HG02588 (cell line): ENCODE results near the gene TGFBI.
A peak's percentile ranks its signal among the peaks of the same experiment; 100 is the strongest.

Source experiments
- ATAC-seq: cut with Tn5 transposase; IDR thresholded peaks from one replicate; pipeline ENCODE4 v1.9.1; 2021; ENCODE audit warnings: mild to moderate bottlenecking, moderate library complexity; ENCODE audit not compliant: unreplicated experiment

TGFBI gene

GRCh38 chr5:136086783-136087566 lies 58.2 kb downstream of the TGFBI start:
- no peak for ATAC-seq

DNA sequence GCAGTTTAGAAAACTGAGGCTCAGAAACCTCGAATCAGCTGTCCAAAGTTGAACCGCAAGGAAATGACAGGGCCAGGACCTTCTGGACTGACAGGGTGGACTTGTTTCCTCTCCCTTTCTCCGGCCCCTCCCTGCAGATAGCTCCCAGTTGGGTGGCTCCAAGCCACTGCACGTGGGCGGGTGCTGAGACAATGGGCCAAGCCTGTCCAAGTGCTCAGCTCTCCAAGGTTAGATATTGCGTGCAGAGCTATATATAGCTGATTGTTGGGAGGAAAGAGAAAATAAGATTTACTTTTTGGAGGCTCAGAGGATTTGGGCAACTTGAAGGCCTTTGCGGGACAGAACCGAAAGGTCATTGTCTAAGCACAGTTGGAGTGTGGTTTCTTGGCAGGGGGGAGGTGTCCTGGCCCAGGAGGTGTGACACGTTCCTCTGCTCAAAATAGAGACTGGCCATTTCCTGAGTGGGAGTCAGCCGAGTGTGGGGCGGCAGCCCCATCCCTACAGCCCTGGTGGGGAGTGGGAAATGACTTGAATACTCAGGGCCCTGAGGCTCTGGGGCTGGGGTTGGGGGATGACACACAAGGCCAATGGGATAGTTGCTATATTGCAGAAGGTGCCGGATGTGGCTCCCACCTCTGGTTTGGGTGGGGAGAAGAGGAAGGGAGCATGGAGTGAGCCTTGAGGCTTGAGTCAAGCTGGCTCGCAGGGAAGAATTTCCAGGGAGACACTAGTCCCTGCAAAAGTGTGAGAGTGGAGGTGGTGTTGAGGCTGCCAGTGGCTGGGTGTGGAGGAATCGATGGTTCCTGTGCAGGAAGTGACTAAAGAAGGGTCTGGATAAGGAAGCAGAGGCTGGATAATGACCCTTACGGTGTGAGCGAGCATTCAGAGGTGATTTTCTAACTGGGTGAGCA lies 59.4 kb downstream of the TGFBI start:
- ATAC-seq, result no peak

GRCh38 chr5:136089791-136090190 lies 61.0 kb downstream of the TGFBI start:
- no peak for ATAC-seq

- ATAC-seq, result no peak
Observed at GRCh38 chr5:136090319-136090718, 61.5 kb downstream of the TGFBI start.

DNA sequence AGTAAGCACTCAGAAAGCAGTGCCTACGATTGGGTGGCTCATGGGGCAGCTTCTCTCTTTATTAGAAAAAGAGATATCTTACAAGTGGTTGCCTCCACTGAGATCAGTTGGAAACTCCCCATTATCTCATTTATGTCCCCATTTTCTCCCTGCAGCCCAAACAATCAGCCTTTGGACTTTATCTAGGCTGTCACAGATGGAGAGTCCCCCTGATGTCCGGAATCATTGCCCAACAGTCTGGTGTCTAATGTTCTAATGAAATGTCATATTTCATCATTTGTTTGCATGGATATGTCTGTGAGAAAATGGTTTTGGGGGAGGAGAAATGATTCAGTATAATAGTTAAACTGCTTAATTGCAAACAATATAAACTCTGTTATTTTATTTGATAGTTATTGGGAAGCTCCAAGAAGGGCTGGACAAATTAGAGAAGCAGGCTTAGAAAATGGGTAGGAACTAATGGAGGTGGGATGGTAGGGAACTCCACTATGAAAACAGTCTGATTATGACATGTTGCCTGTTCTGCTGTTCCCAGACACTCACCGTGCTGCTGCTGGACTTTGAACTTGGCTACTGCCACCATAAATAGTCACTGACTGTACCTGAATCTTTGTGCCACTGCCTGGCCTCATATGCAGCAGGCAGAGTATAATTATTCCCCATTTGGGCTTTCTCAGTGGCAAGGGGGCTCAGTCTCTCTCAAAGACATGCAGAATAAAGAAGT lies 65.6 kb downstream of the TGFBI start:
- ATAC-seq, result no peak

GRCh38 chr5:136094913-136095641 lies 66.3 kb downstream of the TGFBI start:
- ATAC-seq, result no peak

GRCh38 chr5:136098176-136098575 lies 69.4 kb downstream of the TGFBI start:
- no peak for ATAC-seq

- no peak for ATAC-seq
Observed at GRCh38 chr5:136099870-136100269, 71.1 kb downstream of the TGFBI start.

DNA sequence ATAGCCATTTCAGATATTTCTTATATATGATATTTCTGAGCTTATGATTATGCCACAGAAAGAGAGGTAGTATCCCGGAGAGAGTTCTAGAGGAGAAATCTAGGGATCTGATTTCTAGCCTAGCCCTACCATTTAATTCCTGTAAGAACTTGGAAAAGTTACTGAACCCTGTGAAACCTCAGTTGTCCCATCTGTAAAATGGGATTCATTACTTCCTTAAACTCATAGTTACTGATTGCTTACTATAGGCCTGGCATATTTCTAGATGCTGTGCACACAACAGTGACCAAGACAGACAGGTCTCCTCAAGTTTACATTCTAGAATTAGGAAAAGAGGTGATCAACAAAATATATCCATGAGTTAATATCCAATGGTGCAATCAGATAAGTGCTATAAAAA lies 73.1 kb downstream of the TGFBI start:
- ATAC-seq, result no peak

DNA sequence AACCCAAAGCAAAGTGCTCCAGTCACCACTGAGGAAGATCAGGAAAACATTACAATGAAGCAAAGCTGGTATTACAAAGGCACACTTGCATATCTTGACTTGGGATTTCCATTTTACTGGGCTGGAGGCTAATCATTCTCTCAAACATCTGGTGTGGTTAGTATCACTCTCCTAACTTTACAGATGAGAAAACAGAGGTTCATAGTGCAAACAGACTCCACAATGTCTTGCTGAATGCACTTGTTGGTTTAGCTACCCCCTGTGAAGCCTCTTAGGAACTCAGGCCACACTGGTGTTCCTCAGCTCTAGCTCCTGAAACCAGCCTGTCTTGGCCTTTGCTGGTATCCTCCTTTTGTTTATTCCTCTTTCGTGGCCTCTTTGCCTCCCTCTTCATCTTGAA lies 74.3 kb downstream of the TGFBI start:
- ATAC-seq, result peak; percentile 72

DNA sequence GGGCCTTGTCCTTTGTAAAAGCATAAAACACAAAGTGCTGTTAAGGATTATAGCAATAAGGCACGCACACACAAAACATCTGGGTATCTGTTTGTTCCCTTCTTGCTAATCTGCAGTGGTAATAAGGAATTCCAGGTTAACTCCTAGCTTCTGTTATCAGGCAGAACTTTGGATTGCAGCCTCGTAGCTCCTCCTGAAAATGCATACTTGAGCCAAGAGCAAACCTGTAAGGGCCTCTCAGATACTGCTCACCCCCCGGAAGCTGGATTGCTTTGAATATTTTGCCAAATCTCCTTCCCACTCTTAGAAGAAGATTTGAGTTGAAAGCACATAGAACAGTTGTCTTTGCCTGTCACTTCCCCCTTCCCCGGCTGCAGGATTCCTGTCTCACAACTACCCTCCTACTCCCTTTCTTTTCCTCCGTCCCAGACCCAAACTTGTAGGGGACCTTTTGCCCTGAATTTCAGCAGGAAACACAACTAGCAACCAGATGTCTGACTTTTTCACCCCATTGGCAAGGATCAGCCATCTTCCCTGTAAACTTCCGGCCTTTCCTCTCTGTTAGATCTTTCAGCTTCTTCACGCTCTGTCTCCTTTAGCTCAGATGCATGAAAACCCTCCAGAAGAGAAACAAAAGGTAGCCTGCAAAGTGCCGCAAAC lies 75.6 kb downstream of the TGFBI start:
- ATAC-seq, result no peak

- ATAC-seq, result no peak
Observed at GRCh38 chr5:136106351-136107031, 77.7 kb downstream of the TGFBI start.

DNA sequence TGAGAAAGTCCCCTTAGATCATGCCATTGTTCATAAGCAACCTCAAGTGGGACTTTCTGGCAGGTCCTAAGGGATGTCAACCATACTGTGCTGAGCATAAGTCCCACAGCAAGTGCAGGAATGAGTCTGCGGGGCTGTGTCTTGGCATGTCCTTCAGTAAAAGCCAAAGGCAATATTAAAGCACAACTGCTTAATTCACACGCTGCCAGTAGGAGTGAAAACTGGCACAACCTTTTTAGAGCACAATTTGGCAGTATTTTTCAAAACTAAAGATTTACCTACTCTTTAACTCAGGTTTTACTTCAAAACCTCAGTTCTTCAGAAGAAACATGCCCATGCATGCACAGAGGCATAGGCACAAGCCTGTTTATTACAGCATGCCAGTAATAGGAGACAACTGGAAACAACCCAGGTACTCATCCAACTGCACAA lies 79.4 kb downstream of the TGFBI start:
- peak; percentile 67 for ATAC-seq

DNA sequence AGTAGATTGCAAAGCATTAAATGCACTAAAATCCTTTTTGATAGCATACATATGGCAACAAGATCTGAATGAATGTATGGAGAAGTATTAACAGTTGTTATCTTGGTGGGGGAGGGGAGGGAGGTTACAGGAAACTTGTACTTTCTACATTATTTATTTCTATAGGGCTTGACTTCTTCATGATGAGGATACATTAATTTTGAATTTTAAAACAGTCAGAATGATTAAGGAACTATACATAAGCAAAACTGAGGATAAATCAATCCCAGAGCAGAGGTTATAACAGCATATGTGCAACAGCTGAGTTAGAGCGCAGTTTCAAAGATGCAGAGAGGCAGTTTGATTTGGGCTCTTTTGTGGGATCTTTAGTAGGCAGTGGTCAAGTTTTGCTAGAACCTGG lies 80.0 kb downstream of the TGFBI start:
- ATAC-seq, result no peak

DNA sequence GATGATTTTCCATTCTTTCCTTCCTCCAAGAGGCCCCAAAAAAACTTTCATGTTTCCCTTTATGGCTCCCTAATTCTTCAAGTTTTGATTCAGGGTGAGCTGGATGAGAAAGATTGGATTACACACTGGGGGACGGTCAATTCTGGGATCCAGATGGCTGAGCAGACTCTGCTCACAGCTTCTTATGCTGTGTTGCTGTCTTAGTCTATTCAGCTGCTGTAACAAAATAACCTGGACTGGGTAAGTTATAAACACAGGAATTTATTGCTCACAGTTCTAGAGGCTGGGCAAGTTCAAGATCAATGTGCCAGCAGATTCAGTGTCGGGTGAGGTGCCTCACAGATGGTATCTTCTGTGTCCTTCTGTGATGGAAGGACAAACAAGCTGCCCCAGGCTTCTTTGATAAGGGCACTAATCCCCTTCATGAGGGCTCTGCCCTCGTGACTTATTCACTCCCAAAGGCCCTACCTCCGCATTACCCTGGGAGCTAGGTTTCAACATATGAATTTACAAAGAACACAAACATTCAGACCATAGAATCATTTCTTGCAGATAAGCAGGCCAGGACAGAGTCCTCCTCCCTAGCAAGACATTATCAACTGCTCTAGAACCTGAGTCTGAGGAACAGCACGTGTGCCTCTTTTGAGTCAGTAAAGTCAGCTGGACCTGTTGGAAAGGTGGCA lies 80.8 kb downstream of the TGFBI start:
- no peak for ATAC-seq
